Measurements from ENCODE around the gene GPR17. TPM values are rescaled to one million over a fixed set of nuclear protein-coding genes. Genes with fewer than 3 reads are reported as not detected.

GPR17 gene
- total and polyA plus RNA-seq, 4 donors, result 0.03 to 0.14 (median 0.07) TPM; not detected in 1

- no peak for TF ChIP-seq REST (IDR thresholded peaks at IDR 0.05)
- TF ChIP-seq SP1 (IDR thresholded peaks at IDR 0.05), result no peak
- TF ChIP-seq MAX (IDR thresholded peaks at IDR 0.05), result no peak
- no peak for TF ChIP-seq FOXA1 (IDR thresholded peaks at IDR 0.05)
- no peak for TF ChIP-seq TAF1 (conservative IDR thresholded peaks at IDR 0.05)
These were observed 36.8 kb upstream of the GPR17 start (continued) for GRCh38 chr2:127609031-127609751.

GRCh38 chr2:127609818-127610217 lies 36.1 kb upstream of the GPR17 start:
- H3K9ac ChIP-seq (ENCODE audit: low read depth in 1 of 2, low read length in 2 of 2), result no peak overlapping the region
- no peaks in the 10 kb centered on the region for H3K27me3 ChIP-seq (ENCODE audit: control insufficient read depth in 4 of 4, insufficient read depth in 4 of 4, low read length in 3 of 4)
- TF ChIP-seq HNF4G (IDR thresholded peaks at IDR 0.05) (no peak), JUND (IDR thresholded peaks at IDR 0.05) (no peak), HNF4A (conservative IDR thresholded peaks at IDR 0.05) (no peak), RXRA (IDR thresholded peaks at IDR 0.05) (no peak)
- 98% methylated on average over 8 of the region's 8 CpGs for WGBS
- no peak overlapping the region for H3K27ac ChIP-seq (ENCODE audit: low read depth in 1 of 2, low read length in 2 of 2)
- no peak for DNase-seq (ENCODE audit: low spot score)
- H3K4me1 ChIP-seq (ENCODE audit: control insufficient read depth in 4 of 4, insufficient read depth in 4 of 4, low read length in 3 of 4), result no peaks in the 10 kb centered on the region
- H3K4me3 ChIP-seq (ENCODE audit: low read depth in 1 of 3, low read length in 3 of 3), result no peak overlapping the region
- H3K9me3 ChIP-seq (ENCODE audit: control insufficient read depth in 4 of 4, low read length in 3 of 4), result peaks cover 2 to 15% (median 7%) of the 10 kb centered on the region in 4 donors
- H3K36me3 ChIP-seq (ENCODE audit: control insufficient read depth in 4 of 4, insufficient read depth in 3 of 4, low read depth in 1 of 4, low read length in 3 of 4), result no peaks in the 10 kb centered on the region

GRCh38 chr2:127610561-127610960 lies 35.4 kb upstream of the GPR17 start:
- DNase-seq (ENCODE audit: low spot score), result no peak
- Histone ChIP-seq H3K4me1 (ENCODE audit: control insufficient read depth in 4 of 4, insufficient read depth in 4 of 4, low read length in 3 of 4) (no peaks in the 10 kb centered on the region), H3K9ac (ENCODE audit: low read depth in 1 of 2, low read length in 2 of 2) (no peak overlapping the region), H3K27ac (ENCODE audit: low read depth in 1 of 2, low read length in 2 of 2) (no peak overlapping the region), H3K4me3 (ENCODE audit: low read depth in 1 of 3, low read length in 3 of 3) (no peak overlapping the region), H3K36me3 (ENCODE audit: control insufficient read depth in 4 of 4, insufficient read depth in 3 of 4, low read depth in 1 of 4, low read length in 3 of 4) (no peaks in the 10 kb centered on the region), H3K27me3 (ENCODE audit: control insufficient read depth in 4 of 4, insufficient read depth in 4 of 4, low read length in 3 of 4) (no peaks in the 10 kb centered on the region), H3K9me3 (ENCODE audit: control insufficient read depth in 4 of 4, low read length in 3 of 4) (peaks cover 2 to 15% (median 7%) of the 10 kb centered on the region in 4 donors)
- 96% methylated on average over 1 of the region's 1 CpG for WGBS
- TF ChIP-seq ATF3 (IDR thresholded peaks at IDR 0.05) (no peak), SP1 (IDR thresholded peaks at IDR 0.05) (no peak), RXRA (IDR thresholded peaks at IDR 0.05) (no peak), CTCF (IDR thresholded peaks at IDR 0.05; ENCODE audit: low read depth, low read length, missing input control) (no peak), HNF4G (IDR thresholded peaks at IDR 0.05) (no peak), REST (IDR thresholded peaks at IDR 0.05) (no peak), HNF4A (conservative IDR thresholded peaks at IDR 0.05) (no peak)

Measured in liver (tissue), 9 donors.